K562 (cell line): ENCODE data around the gene PHPT1. TPM values are rescaled to one million over a fixed set of nuclear protein-coding genes. Genes with fewer than 3 reads are reported as not detected.

ENCODE experiments used
- ATAC-seq: fragments of 200-7000 bp; cut with Tn5 transposase; 3 replicates; pipeline ENCODE4 v1.9.1; 2020; ENCODE audit warnings: moderate library complexity
- BruUV-seq: library from RNA; stranded (reverse); fragments of 400-500 nt; replicated peaks from 2 replicates; lab custom pipeline; 2021; lab: Mats Ljungman, UMichigan
- CTCF ChIA-PET: fragments of 300-600 bp; formaldehyde crosslinking; extraction: SDS; loops from one replicate; lab custom pipeline; 2021; ENCODE audit warnings: low intra/inter-chr PET ratio; lab: Yijun Ruan, JAX
- POLR2A ChIA-PET: fragments of 300-600, 350-650 bp; sonication (Branson Sonifier 250); formaldehyde crosslinking; extraction: SDS; loops from one replicate; lab custom pipeline; 2021; ENCODE audit warnings: antibody characterized with exemption, inconsistent platforms; lab: Yijun Ruan, JAX
- DNase-seq, 4 experiments: peaks; one replicate each; pipeline versions ENCODE4 v3.0.0 to v3.0.0-alpha.2; 2011 to 2018; ENCODE audit warnings: low spot score in 3 of 4, mixed read lengths in 3 of 4; ENCODE audit errors: extremely low read depth in 1 of 4
- FAIRE-seq: peaks from 2 replicates; lab custom pipeline; 2011; peaks lifted over from hg19 to GRCh38; lab: Jason Lieb, UNC
- H2AFZ ChIP-seq: 2 replicates; pipeline ENCODE4 v1.6.0; 2011; ENCODE audit warnings: low read depth, low read length, control low read depth, inconsistent platforms
- H3K27ac ChIP-seq: fragments of 200-600 bp; 3 replicates; pipeline ENCODE4 v1.8.0; 2011; ENCODE audit warnings: low read depth, mild to moderate bottlenecking, control low read depth, inconsistent platforms, low read length, moderate library complexity, mixed read lengths; ENCODE audit errors: extremely low read depth
- H3K27me3 ChIP-seq, 2 experiments: fragments of 300-600 bp in 1 of 2; 2 replicates in 1 of 2; 3 replicates in 1 of 2; pipeline versions ENCODE4 v1.6.0 to v1.8.0; 2011; ENCODE audit warnings: inconsistent platforms in 2 of 2, low read length in 2 of 2, mild to moderate bottlenecking in 1 of 2, mixed read lengths in 1 of 2, moderate library complexity in 1 of 2; ENCODE audit not compliant: control insufficient read depth in 2 of 2, insufficient read depth in 2 of 2
- H3K36me3 ChIP-seq: fragments of 300-600 bp; 3 replicates; pipeline ENCODE4 v1.8.0; 2011; ENCODE audit warnings: mild to moderate bottlenecking, low read length, inconsistent platforms; ENCODE audit not compliant: control insufficient read depth, insufficient read depth
- H3K4me1 ChIP-seq, 2 experiments: fragments of 200-600 bp in 1 of 2; replicated peaks in 1 of 2; 2 replicates in 1 of 2; 3 replicates in 1 of 2; pipeline versions ENCODE4 v1.5.1 to v1.8.0; 2011; ENCODE audit warnings: inconsistent platforms in 2 of 2, low read length in 2 of 2, mild to moderate bottlenecking in 1 of 2, mixed read lengths in 1 of 2, moderate library complexity in 1 of 2; ENCODE audit not compliant: control insufficient read depth in 2 of 2, insufficient read depth in 2 of 2
- H3K4me2 ChIP-seq: 2 replicates; pipeline ENCODE4 v1.6.1; 2011; ENCODE audit warnings: low read length, control low read depth, inconsistent platforms, mixed read lengths; ENCODE audit not compliant: insufficient read depth
- H3K4me3 ChIP-seq: fragments of 200-600 bp; sonication (generic), shearing (Covaris generic); 2 replicates; pipeline ENCODE4 v1.5.1; 2016; ENCODE audit warnings: control low read depth, inconsistent platforms
- H3K79me2 ChIP-seq: fragments of 200-600 bp; 3 replicates; pipeline ENCODE4 v1.8.0; 2011; ENCODE audit warnings: low read length, inconsistent platforms; ENCODE audit not compliant: control insufficient read depth, insufficient read depth
- H3K9ac ChIP-seq, 2 experiments: 2 replicates each; pipeline versions ENCODE4 v1.6.0 to v1.6.1; 2011; ENCODE audit warnings: low read depth in 2 of 2, low read length in 2 of 2, control low read depth in 1 of 2, inconsistent platforms in 1 of 2, mild to moderate bottlenecking in 1 of 2, mixed read lengths in 1 of 2; ENCODE audit not compliant: insufficient read depth in 1 of 2
- H3K9me1 ChIP-seq: one replicate; pipeline ENCODE4 v1.6.0; 2011; ENCODE audit warnings: inconsistent platforms, mild to moderate bottlenecking, low read length, moderate library complexity; ENCODE audit not compliant: control insufficient read depth, insufficient read depth
- H3K9me3 ChIP-seq: replicated peaks from 2 replicates; pipeline ENCODE4 v1.5.1; 2011; ENCODE audit warnings: low read depth, low read length, inconsistent platforms; ENCODE audit not compliant: control insufficient read depth, insufficient read depth
- H4K20me1 ChIP-seq: replicated peaks from 2 replicates; pipeline ENCODE4 v1.6.1; 2011; ENCODE audit warnings: low read length, inconsistent platforms, mixed read lengths; ENCODE audit not compliant: control insufficient read depth, insufficient read depth
- CXXC5 ChIP-seq: fragments of 250-450 bp; sonication (Bioruptor Pico); IDR thresholded peaks from 2 replicates; pipeline ENCODE4 v1.8.0; 2022; ENCODE audit warnings: inconsistent platforms, mild to moderate bottlenecking, moderate library complexity
- FOXJ3 ChIP-seq: sonication (generic); formaldehyde crosslinking; IDR thresholded peaks from 2 replicates; pipeline ENCODE4 v1.4.0; 2020; ENCODE audit warnings: mild to moderate bottlenecking, missing genetic modification reagents
- HNRNPLL ChIP-seq: fragments of 200-400 bp; formaldehyde crosslinking; IDR thresholded peaks from 2 replicates; pipeline ENCODE4 v1.6.1; 2017; ENCODE audit warnings: low read length, low read depth, mild to moderate bottlenecking; ENCODE audit not compliant: poor library complexity, severe bottlenecking
- KDM1A ChIP-seq, 2 experiments: fragments of 450-650 bp; IDR thresholded peaks; 2 replicates each; pipeline ENCODE4 v1.6.1; 2016; ENCODE audit warnings: mild to moderate bottlenecking in 2 of 2
- KDM4B ChIP-seq, 2 experiments: fragments of 450-650 bp in 1 of 2; sonication (generic) in 1 of 2; IDR thresholded peaks; 2 replicates each; pipeline ENCODE4 v1.6.1; 2016 to 2017; ENCODE audit warnings: borderline replicate concordance in 2 of 2, antibody characterized with exemption in 1 of 2, low read depth in 1 of 2, mild to moderate bottlenecking in 1 of 2
- NFE2L1 ChIP-seq: fragments of 450-650 bp; IDR thresholded peaks from 2 replicates; pipeline ENCODE4 v1.6.1; 2016; ENCODE audit warnings: missing genetic modification characterization, low read depth, mild to moderate bottlenecking, missing compliant biosample characterization, moderate library complexity, borderline replicate concordance
- PHB ChIP-seq: fragments of 250-450 bp; sonication (Bioruptor Pico); IDR thresholded peaks from 2 replicates; pipeline ENCODE4 v1.5.0; 2021
- POLR2B ChIP-seq: fragments of 450-650 bp; IDR thresholded peaks from 2 replicates; pipeline ENCODE4 v1.6.1; 2018; ENCODE audit warnings: low read depth; ENCODE audit not compliant: partially characterized antibody
- RBFOX2 ChIP-seq: fragments of 200-400 bp; formaldehyde crosslinking; IDR thresholded peaks from 2 replicates; pipeline ENCODE4 v1.6.1; 2017; ENCODE audit warnings: low read depth, mild to moderate bottlenecking, low read length, moderate library complexity
- RBM22 ChIP-seq: fragments of 200-400 bp; formaldehyde crosslinking; IDR thresholded peaks from 2 replicates; pipeline ENCODE4 v1.6.1; 2018; ENCODE audit warnings: low read length, low read depth; ENCODE audit not compliant: poor library complexity, severe bottlenecking
- RBM39 ChIP-seq: fragments of 200-400 bp; formaldehyde crosslinking; optimal IDR thresholded peaks from 2 replicates; pipeline ENCODE3; 2018; ENCODE audit warnings: low read depth, low read length
- TCF7 ChIP-seq: sonication (generic); IDR thresholded peaks from 2 replicates; pipeline ENCODE4 v1.6.1; 2016; ENCODE audit warnings: antibody characterized with exemption, borderline replicate concordance
- WGBS: fragments of 100-300 bp; shearing (Covaris generic); methylation state at CpG from one replicate; pipeline ENCODE4 v1.1.6; 2016; ENCODE audit warnings: low coverage, mixed read lengths; ENCODE audit not compliant: insufficient coverage; ENCODE audit errors: missing lambda C conversion rate; 5-methylcytosine and 5-hydroxymethylcytosine counted together
- in situ Hi-C: fragments of 300-500 bp; cut with MboI; formaldehyde crosslinking; loops from 4 replicates; pipeline ENCODE4 v1.15.0; 2018; ENCODE audit warnings: inconsistent platforms, mixed read lengths
- intact Hi-C: fragments of 100-400 bp; cut with micrococcal nuclease; formaldehyde crosslinking; loops from 2 replicates; pipeline ENCODE4 v1.14.2; 2022
- polyA plus RNA-seq, 8 experiments: library from polyadenylated mRNA; depleted of rRNA in 4 of 8; stranded (reverse) in 5 of 8; unstranded in 3 of 8; fragments of >200 nt; fragmentation: Nextera tagmentation in 2 of 8; fragmentation: Illumina TruSeq in 1 of 8; extraction: Ambion mirVana in 2 of 8; extraction: Trizol in 1 of 8; gene quantifications; 2 replicates each; pipeline versions ENCODE4 v1.2.1 to v1.2.3, GENCODE V29; 2011 to 2014; ENCODE audit warnings: inconsistent platforms in 1 of 8, missing spikeins in 1 of 8
- total RNA-seq, 7 experiments: library from RNA; depleted of rRNA in 6 of 7; stranded (reverse); fragments of >200 nt in 6 of 7; fragmentation: Illumina TruSeq in 2 of 7; extraction: Trizol in 2 of 7; gene quantifications; 2 replicates each; pipeline versions ENCODE4 v1.2.1 to v1.2.3, GENCODE V29; 2011 to 2021; ENCODE audit warnings: low replicate concordance in 1 of 7
- TF ChIP-seq, protein P1 (sequence below): IDR thresholded peaks from 3 replicates; pipeline ENCODE4 v1.6.1; 2011; ENCODE audit warnings: borderline replicate concordance, mild to moderate bottlenecking; ENCODE audit not compliant: insufficient read length, insufficient read depth
- TF ChIP-seq, protein P2 (sequence below): fragments of 450-650 bp; formaldehyde crosslinking; IDR thresholded peaks from 2 replicates; pipeline ENCODE4 v1.4.0; 2022; ENCODE audit warnings: missing genetic modification characterization
- TF ChIP-seq, protein P3 (sequence below): fragments of 200-800 bp; sonication (Bioruptor generic); IDR thresholded peaks from 2 replicates; pipeline ENCODE4 v1.6.1; 2017; ENCODE audit warnings: missing genetic modification characterization, missing compliant biosample characterization

The PHPT1 gene
- total and polyA plus RNA-seq, 9 of the 15 experiments (the other 6 are each of a cell fraction or from before 2014, with no cell fraction given) = 20.9 to 166 (median 129) TPM

DNA sequence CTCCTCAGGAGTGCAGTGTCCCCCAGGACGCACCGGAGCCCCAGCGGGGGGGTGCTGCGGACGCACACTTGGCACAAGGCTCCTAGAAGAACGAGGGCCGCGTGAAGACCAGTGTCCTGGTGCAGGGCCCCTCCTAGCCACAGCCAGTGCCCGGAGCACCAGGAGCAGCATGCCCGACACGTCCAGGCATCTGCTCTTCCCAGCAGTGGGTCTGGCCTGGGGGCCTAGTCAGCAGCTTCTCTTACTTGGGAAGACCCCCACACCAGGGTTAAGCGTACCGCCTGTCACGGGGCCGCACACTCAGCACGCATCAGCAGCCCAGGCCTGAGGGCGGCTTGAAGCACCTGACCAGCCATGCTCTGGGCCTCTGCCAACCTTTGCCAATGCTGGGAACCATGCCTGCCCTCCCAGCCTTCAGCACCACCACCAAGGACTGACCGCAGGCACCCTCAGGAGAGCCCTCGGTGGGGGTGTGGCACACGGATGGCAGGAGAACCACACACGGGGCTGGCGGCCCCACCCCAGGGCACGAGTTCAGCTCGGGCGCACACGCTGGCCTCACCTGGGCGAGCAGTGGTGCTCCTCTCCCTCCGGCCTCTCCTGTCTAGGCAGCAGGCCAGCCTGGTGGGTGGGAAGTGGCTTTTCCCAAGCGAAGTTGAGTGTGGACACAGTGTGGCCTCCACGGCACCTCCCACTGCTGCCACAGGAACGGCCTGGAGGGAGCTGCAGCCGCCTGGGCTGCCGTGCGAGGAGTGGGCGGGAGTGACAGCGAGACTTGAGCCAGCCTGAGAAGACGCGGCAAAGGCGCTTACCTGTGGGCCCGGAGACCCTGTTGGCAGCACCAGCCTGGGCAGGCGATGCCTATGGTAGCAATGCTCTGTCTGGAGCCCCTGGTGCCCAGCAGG, 19.0 kb upstream of the PHPT1 start (continued):
- TF ChIP-seq, protein P1, sequence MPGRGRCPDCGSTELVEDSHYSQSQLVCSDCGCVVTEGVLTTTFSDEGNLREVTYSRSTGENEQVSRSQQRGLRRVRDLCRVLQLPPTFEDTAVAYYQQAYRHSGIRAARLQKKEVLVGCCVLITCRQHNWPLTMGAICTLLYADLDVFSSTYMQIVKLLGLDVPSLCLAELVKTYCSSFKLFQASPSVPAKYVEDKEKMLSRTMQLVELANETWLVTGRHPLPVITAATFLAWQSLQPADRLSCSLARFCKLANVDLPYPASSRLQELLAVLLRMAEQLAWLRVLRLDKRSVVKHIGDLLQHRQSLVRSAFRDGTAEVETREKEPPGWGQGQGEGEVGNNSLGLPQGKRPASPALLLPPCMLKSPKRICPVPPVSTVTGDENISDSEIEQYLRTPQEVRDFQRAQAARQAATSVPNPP = no peak
- peak; percentile 23 for TF ChIP-seq RBM22
- TF ChIP-seq, protein P2, sequence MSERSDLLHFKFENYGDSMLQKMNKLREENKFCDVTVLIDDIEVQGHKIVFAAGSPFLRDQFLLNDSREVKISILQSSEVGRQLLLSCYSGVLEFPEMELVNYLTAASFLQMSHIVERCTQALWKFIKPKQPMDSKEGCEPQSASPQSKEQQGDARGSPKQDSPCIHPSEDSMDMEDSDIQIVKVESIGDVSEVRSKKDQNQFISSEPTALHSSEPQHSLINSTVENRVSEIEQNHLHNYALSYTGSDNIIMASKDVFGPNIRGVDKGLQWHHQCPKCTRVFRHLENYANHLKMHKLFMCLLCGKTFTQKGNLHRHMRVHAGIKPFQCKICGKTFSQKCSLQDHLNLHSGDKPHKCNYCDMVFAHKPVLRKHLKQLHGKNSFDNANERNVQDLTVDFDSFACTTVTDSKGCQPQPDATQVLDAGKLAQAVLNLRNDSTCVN = no peak
- TF ChIP-seq FOXJ3 = no peak

DNA sequence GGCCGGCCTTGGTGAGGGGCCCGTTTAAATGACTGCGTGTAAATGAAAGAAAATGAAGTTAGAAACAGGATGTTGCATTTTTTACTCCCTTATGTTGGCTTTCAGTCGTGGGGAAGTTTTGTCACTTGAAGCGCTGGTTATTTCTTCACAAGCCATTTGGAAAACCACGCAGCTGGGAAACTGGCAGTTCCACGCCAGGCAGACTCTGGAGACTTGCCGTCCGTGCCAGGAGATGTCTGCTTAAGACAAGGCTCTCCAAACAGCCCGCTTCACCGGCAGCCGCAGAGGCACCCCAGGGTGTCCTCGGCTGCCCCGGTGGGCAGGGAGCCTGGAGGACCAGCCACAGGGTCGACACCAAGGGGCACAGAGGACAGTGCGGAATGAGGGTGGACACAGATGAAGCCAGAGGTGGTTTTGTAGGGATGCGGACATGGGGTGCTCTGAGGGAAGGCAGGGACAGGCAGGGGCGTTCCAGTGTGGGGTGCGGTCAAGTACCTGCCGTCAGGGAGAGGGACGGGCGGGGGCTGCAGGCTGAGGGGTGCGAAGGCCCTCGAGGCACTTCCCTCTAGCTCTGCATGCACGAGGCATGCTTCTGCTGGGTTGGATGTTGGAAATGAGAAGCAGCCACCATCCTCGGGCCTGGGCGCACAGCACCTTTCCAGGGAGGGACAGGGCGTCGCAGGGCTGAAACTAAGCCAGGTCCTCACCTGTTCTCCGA, 18.0 kb upstream of the PHPT1 start:
- ATAC-seq (no peak), DNase-seq (no peak), FAIRE-seq (no peak)
- in situ Hi-C loops = no loop called here
- ChIA-PET CTCF (no interaction called here), POLR2A (interaction anchor here (0.6 to 1.9 kb wide), 3 partner anchors 9 to 51 kb away, joined by 3 to 10 read pairs (median 4); partner anchors contain the start of gene AJM1)
- no peaks in the 10 kb centered on the region; the same call in 1 of the 2 replicates for H4K20me1 ChIP-seq
- no peak overlapping the region for H2AFZ ChIP-seq
- intact Hi-C loops = no loop called here
- H3K4me1 ChIP-seq = peaks cover 0 to 53% of the 10 kb centered on the region in 2 experiments; a peak in 1 of 5 replicates
- 94% methylated on average over 28 of the region's 30 CpGs for WGBS
- no peaks in the 10 kb centered on the region for H3K9me3 ChIP-seq
- H3K36me3 ChIP-seq = peaks cover 90% of the 10 kb centered on the region
- no TSS peak for BruUV-seq
- no peak overlapping the region for H3K9ac ChIP-seq
- H3K4me2 ChIP-seq = no peak overlapping the region
- no peak overlapping the region for H3K27ac ChIP-seq
- H3K9me1 ChIP-seq = peaks cover 3% of the 10 kb centered on the region
- H3K79me2 ChIP-seq = no peaks in the 10 kb centered on the region
- no peaks in the 10 kb centered on the region for H3K27me3 ChIP-seq
- H3K4me3 ChIP-seq = no peak overlapping the region
- TF ChIP-seq, protein P3, sequence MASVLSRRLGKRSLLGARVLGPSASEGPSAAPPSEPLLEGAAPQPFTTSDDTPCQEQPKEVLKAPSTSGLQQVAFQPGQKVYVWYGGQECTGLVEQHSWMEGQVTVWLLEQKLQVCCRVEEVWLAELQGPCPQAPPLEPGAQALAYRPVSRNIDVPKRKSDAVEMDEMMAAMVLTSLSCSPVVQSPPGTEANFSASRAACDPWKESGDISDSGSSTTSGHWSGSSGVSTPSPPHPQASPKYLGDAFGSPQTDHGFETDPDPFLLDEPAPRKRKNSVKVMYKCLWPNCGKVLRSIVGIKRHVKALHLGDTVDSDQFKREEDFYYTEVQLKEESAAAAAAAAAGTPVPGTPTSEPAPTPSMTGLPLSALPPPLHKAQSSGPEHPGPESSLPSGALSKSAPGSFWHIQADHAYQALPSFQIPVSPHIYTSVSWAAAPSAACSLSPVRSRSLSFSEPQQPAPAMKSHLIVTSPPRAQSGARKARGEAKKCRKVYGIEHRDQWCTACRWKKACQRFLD (CRISPR knock-in tag) = no peak
- TF ChIP-seq KDM1A (IDR thresholded peaks at IDR 0.05) (no peak), KDM4B (IDR thresholded peaks at IDR 0.05; ENCODE audit: borderline replicate concordance in 2 of 2, low read depth in 1 of 2) (no peak), HNRNPLL (no peak), POLR2B (peak; percentile 29), RBM39 (no peak), CXXC5 (CRISPR knock-in tag) (no peak), RBFOX2 (0 out of 2 replicates have a peak, but pooled peaks have one; percentile 36), TCF7 (no peak), NFE2L1 (tag) (no peak), PHB (CRISPR knock-in tag) (no peak)
